K562 (cell line): Measurements from ENCODE around the gene ZNF213. TPM values are rescaled to one million over a fixed set of nuclear protein-coding genes. Genes with fewer than 3 reads are reported as not detected.
A peak's percentile ranks its signal among the peaks of the same experiment; 100 is the strongest.

Source experiments
- AFF4 ChIP-seq: sonication (generic); formaldehyde crosslinking; IDR thresholded peaks from 2 replicates; pipeline ENCODE4 v1.8.0; 2023; ENCODE audit warnings: mild to moderate bottlenecking, missing genetic modification reagents
- CBX8 ChIP-seq: fragments of 200-600 bp; sonication (generic); IDR thresholded peaks from 2 replicates; pipeline ENCODE4 v1.6.1; 2012; ENCODE audit warnings: borderline replicate concordance, mixed run types, low read depth, mild to moderate bottlenecking, moderate library complexity, mixed read lengths, low read length, control low read depth, inconsistent platforms; ENCODE audit not compliant: poor library complexity, severe bottlenecking; ENCODE audit errors: extremely low read depth
- DNMT1 ChIP-seq: fragments of 450-650 bp; IDR thresholded peaks from 2 replicates; pipeline ENCODE4 v1.6.1; 2016; ENCODE audit warnings: antibody characterized with exemption, mild to moderate bottlenecking
- EHMT2 ChIP-seq: fragments of 450-650 bp; IDR thresholded peaks from 2 replicates; pipeline ENCODE4 v1.6.1; 2018; ENCODE audit warnings: antibody characterized with exemption
- FOS ChIP-seq: IDR thresholded peaks from 3 replicates; pipeline ENCODE4 v1.6.1; 2011; ENCODE audit not compliant: insufficient read length; ENCODE audit errors: extremely low read depth
- NCOA4 ChIP-seq: fragments of 450-650 bp; IDR thresholded peaks from 2 replicates; pipeline ENCODE4 v1.6.1; 2018; ENCODE audit warnings: mild to moderate bottlenecking; ENCODE audit not compliant: partially characterized antibody
- NEUROD1 ChIP-seq: fragments of 150-350 bp; IDR thresholded peaks from 2 replicates; pipeline ENCODE4 v1.6.1; 2014; ENCODE audit warnings: borderline replicate concordance, low read length, low read depth; ENCODE audit not compliant: partially characterized antibody
- NFIX ChIP-seq: fragments of 250-450 bp; sonication (Bioruptor Pico); IDR thresholded peaks from 2 replicates; pipeline ENCODE4 v1.4.0; 2020; ENCODE audit warnings: low read depth, mild to moderate bottlenecking, moderate library complexity
- NFXL1 ChIP-seq: fragments of 450-650 bp; formaldehyde crosslinking; IDR thresholded peaks from 2 replicates; pipeline ENCODE4 v1.4.0; 2021; ENCODE audit warnings: mild to moderate bottlenecking
- PKNOX1 ChIP-seq: fragments of 450-650 bp; IDR thresholded peaks from 2 replicates; pipeline ENCODE4 v1.6.1; 2016
- POLR2B ChIP-seq: fragments of 450-650 bp; IDR thresholded peaks from 2 replicates; pipeline ENCODE4 v1.6.1; 2018; ENCODE audit warnings: low read depth; ENCODE audit not compliant: partially characterized antibody
- TSHZ1 ChIP-seq: fragments of 250-450 bp; sonication (Bioruptor Pico); IDR thresholded peaks from 2 replicates; pipeline ENCODE4 v1.4.0; 2020; ENCODE audit warnings: mild to moderate bottlenecking, moderate library complexity
- ZBTB17 ChIP-seq: fragments of 450-650 bp; formaldehyde crosslinking; IDR thresholded peaks from 2 replicates; pipeline ENCODE4 v1.4.0; 2020; ENCODE audit warnings: mild to moderate bottlenecking
- ZEB2 ChIP-seq: fragments of 450-650 bp; IDR thresholded peaks from 2 replicates; pipeline ENCODE4 v1.6.1; 2016
- ZNF224 ChIP-seq: sonication (generic); formaldehyde crosslinking; IDR thresholded peaks from 2 replicates; pipeline ENCODE4 v1.8.0; 2022; ENCODE audit warnings: mild to moderate bottlenecking, missing genetic modification reagents
- ZNF274 ChIP-seq: IDR thresholded peaks from 2 replicates; pipeline ENCODE4 v1.6.1; 2011; ENCODE audit warnings: low read depth, mild to moderate bottlenecking, low read length, moderate library complexity, borderline replicate concordance
- ZNF696 ChIP-seq: fragments of 250-450 bp; sonication (Bioruptor Pico); conservative IDR thresholded peaks from 2 replicates; pipeline ENCODE4 v1.4.0; 2020; ENCODE audit warnings: mild to moderate bottlenecking, moderate library complexity
- ZNF830 ChIP-seq: fragments of 250-450 bp; sonication (Bioruptor Pico); IDR thresholded peaks from 2 replicates; pipeline ENCODE4 v1.5.0; 2021; ENCODE audit warnings: mild to moderate bottlenecking
- ZSCAN32 ChIP-seq: fragments of 450-650 bp; formaldehyde crosslinking; IDR thresholded peaks from 2 replicates; pipeline ENCODE4 v1.4.0; 2020; ENCODE audit warnings: mild to moderate bottlenecking, moderate library complexity
- polyA plus RNA-seq, 8 experiments: library from polyadenylated mRNA; depleted of rRNA in 4 of 8; stranded (reverse) in 5 of 8; unstranded in 3 of 8; fragments of >200 nt; fragmentation: Nextera tagmentation in 2 of 8; fragmentation: Illumina TruSeq in 1 of 8; extraction: Ambion mirVana in 2 of 8; extraction: Trizol in 1 of 8; gene quantifications; 2 replicates each; pipeline versions ENCODE4 v1.2.1 to v1.2.3, GENCODE V29; 2011 to 2014; ENCODE audit warnings: inconsistent platforms in 1 of 8, missing spikeins in 1 of 8
- total RNA-seq, 7 experiments: library from RNA; depleted of rRNA in 6 of 7; stranded (reverse); fragments of >200 nt in 6 of 7; fragmentation: Illumina TruSeq in 2 of 7; extraction: Trizol in 2 of 7; gene quantifications; 2 replicates each; pipeline versions ENCODE4 v1.2.1 to v1.2.3, GENCODE V29; 2011 to 2021; ENCODE audit warnings: low replicate concordance in 1 of 7

The ZNF213 gene
- total and polyA plus RNA-seq, 9 of the 15 experiments (the other 6 are each of a cell fraction or from before 2014, with no cell fraction given), result 0.49 to 10.0 (median 1.8) TPM

GRCh38 chr16:3171855-3172593 is 37.2 kb downstream of the ZNF213 start (continued):
- TF ChIP-seq TSHZ1 (CRISPR knock-in tag) (no peak), NEUROD1 (no peak), EHMT2 (no peak), NFIX (CRISPR knock-in tag) (no peak), ZEB2 (0 out of 2 replicates have a peak, but pooled peaks have one; percentile 38), ZNF696 (CRISPR knock-in tag) (no peak), CBX8 (no peak), DNMT1 (no peak), ZNF830 (CRISPR knock-in tag) (no peak), PKNOX1 (peak; percentile 34; the same call in 1 of the 2 replicates), FOS (no peak), AFF4 (CRISPR knock-in tag) (no peak), NFXL1 (CRISPR knock-in tag) (no peak), ZNF224 (no peak), POLR2B (no peak), NCOA4 (no peak), ZNF274 (no peak), ZSCAN32 (no peak), ZBTB17 (CRISPR knock-in tag) (no peak)
